Skeletal muscle satellite cell (primary cell): ENCODE measurements around the gene KLK1. TPM values are rescaled to one million over a fixed set of nuclear protein-coding genes. Genes with fewer than 3 reads are reported as not detected.

Experiments
- H3K27me3 ChIP-seq: 2 replicates; pipeline ENCODE4 v1.7.0; 2013; ENCODE audit warnings: low read length; ENCODE audit not compliant: control insufficient read depth, insufficient read depth
- H3K36me3 ChIP-seq: 2 replicates; pipeline ENCODE4 v1.7.0; 2013; ENCODE audit warnings: mild to moderate bottlenecking, control low read depth, low read length; ENCODE audit not compliant: insufficient read depth
- H3K4me1 ChIP-seq: 2 replicates; pipeline ENCODE4 v1.7.0; 2013; ENCODE audit warnings: low read length; ENCODE audit not compliant: control insufficient read depth, insufficient read depth
- H3K4me2 ChIP-seq: 2 replicates; pipeline ENCODE4 v1.7.0; 2013; ENCODE audit warnings: mild to moderate bottlenecking, low read length
- H3K4me3 ChIP-seq: 2 replicates; pipeline ENCODE4 v1.7.0; 2013; ENCODE audit warnings: low read length
- H3K9ac ChIP-seq: 2 replicates; pipeline ENCODE4 v1.7.0; 2013; ENCODE audit warnings: mild to moderate bottlenecking, low read depth, low read length, moderate library complexity
- H3K9me3 ChIP-seq: replicated peaks from 2 replicates; pipeline ENCODE4 v1.7.0; 2013; ENCODE audit warnings: mild to moderate bottlenecking, control low read depth, low read length
- total RNA-seq: library from RNA; depleted of rRNA; stranded (reverse); fragments of >200 nt; gene quantifications from 2 replicates; pipeline ENCODE4 v1.2.3, GENCODE V29; 2012; rRNA removed

KLK1 gene
- total RNA-seq = 0.51 TPM in 1 of 2 replicates, not detected in the other

GRCh38 chr19:50823389-50824042 is at the start of gene KLK1:
Gene KLK1, minus strand, starts transcription at chr19:50823787. Its CDS starts 39 bp downstream, at chr19:50823748.
- Histone ChIP-seq H3K9me3 (no peaks in the 10 kb centered on the region), H3K36me3 (no peaks in the 10 kb centered on the region), H3K4me1 (no peaks in the 10 kb centered on the region), H3K4me2 (no peak within 1 kb of the TSS), H3K4me3 (no peak within 1 kb of the TSS), H3K27me3 (peaks cover 33% of the 10 kb centered on the region), H3K9ac (no peak within 1 kb of the TSS)

GRCh38 chr19:50873056-50873455 is 49.5 kb upstream of the KLK1 start, which contains the start of gene KLK2:
Gene KLK2, plus strand, starts transcription at chr19:50873439. Its CDS starts 35 bp downstream, at chr19:50873474.
- no peaks in the 10 kb centered on the region for H3K27me3 ChIP-seq
- H3K9me3 ChIP-seq = no peaks in the 10 kb centered on the region
- H3K9ac ChIP-seq = no peak within 1 kb of the TSS
- H3K4me1 ChIP-seq = no peaks in the 10 kb centered on the region
- no peak within 1 kb of the TSS for H3K4me3 ChIP-seq
- H3K36me3 ChIP-seq = no peaks in the 10 kb centered on the region
- H3K4me2 ChIP-seq = no peak within 1 kb of the TSS

GRCh38 chr19:50870417-50871089 is 47.0 kb upstream of the KLK1 start:
- H3K4me3 ChIP-seq = no peak overlapping the region
- no peaks in the 10 kb centered on the region for H3K4me1 ChIP-seq
- no peaks in the 10 kb centered on the region for H3K36me3 ChIP-seq
- H3K4me2 ChIP-seq = no peak overlapping the region
- no peaks in the 10 kb centered on the region for H3K9me3 ChIP-seq
- H3K9ac ChIP-seq = no peak overlapping the region
- H3K27me3 ChIP-seq = no peaks in the 10 kb centered on the region

DNA sequence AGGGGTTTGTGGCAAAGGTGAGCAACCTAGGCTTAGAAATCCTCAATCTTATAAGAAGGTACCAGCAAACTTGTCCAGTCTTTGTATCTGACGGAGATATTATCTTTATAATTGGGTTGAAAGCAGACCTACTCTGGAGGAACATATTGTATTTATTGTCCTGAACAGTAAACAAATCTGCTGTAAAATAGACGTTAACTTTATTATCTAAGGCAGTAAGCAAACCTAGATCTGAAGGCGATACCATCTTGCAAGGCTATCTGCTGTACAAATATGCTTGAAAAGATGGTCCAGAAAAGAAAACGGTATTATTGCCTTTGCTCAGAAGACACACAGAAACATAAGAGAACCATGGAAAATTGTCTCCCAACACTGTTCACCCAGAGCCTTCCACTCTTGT is 45.9 kb upstream of the KLK1 start:
- no peak overlapping the region for H3K4me3 ChIP-seq
- H3K9me3 ChIP-seq = no peaks in the 10 kb centered on the region
- H3K4me1 ChIP-seq = no peaks in the 10 kb centered on the region
- H3K9ac ChIP-seq = no peak overlapping the region
- no peaks in the 10 kb centered on the region for H3K27me3 ChIP-seq
- H3K4me2 ChIP-seq = no peak overlapping the region
- H3K36me3 ChIP-seq = no peaks in the 10 kb centered on the region

DNA sequence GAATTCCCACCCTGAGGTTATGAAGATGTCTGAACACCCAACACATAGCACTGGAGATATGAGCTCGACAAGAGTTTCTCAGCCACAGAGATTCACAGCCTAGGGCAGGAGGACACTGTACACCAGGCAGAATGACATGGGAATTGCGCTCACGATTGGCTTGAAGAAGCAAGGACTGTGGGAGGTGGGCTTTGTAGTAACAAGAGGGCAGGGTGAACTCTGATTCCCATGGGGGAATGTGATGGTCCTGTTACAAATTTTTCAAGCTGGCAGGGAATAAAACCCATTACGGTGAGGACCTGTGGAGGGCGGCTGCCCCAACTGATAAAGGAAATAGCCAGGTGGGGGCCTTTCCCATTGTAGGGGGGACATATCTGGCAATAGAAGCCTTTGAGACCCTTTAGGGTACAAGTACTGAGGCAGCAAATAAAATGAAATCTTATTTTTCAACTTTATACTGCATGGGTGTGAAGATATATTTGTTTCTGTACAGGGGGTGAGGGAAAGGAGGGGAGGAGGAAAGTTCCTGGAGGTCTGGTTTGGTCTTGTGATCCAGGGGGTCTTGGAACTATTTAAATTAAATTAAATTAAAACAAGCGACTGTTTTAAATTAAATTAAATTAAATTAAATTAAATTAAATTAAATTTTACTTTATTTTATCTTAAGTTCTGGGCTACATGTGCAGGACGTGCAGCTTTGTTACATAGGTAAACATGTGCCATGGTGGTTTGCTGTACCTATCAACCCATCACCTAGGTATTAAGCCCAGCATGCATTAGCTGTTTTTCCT is 38.1 kb upstream of the KLK1 start:
- Histone ChIP-seq H3K4me1 (no peaks in the 10 kb centered on the region), H3K36me3 (no peaks in the 10 kb centered on the region), H3K9me3 (no peaks in the 10 kb centered on the region), H3K4me3 (no peak overlapping the region), H3K27me3 (no peaks in the 10 kb centered on the region), H3K4me2 (no peak overlapping the region), H3K9ac (no peak overlapping the region)

- Histone ChIP-seq H3K27me3 (no peaks in the 10 kb centered on the region), H3K36me3 (no peaks in the 10 kb centered on the region), H3K9me3 (no peaks in the 10 kb centered on the region), H3K9ac (no peak overlapping the region), H3K4me2 (no peak overlapping the region), H3K4me1 (no peaks in the 10 kb centered on the region), H3K4me3 (no peak overlapping the region)
Measured at GRCh38 chr19:50861010-50861409, 37.4 kb upstream of the KLK1 start.

GRCh38 chr19:50859849-50860248 is 36.3 kb upstream of the KLK1 start:
- no peak overlapping the region for H3K4me2 ChIP-seq
- H3K9ac ChIP-seq = no peak overlapping the region
- no peaks in the 10 kb centered on the region for H3K27me3 ChIP-seq
- no peaks in the 10 kb centered on the region for H3K9me3 ChIP-seq
- no peaks in the 10 kb centered on the region for H3K4me1 ChIP-seq
- H3K4me3 ChIP-seq = no peak overlapping the region
- no peaks in the 10 kb centered on the region for H3K36me3 ChIP-seq

GRCh38 chr19:50858886-50859285 is 35.3 kb upstream of the KLK1 start:
- no peak overlapping the region for H3K9ac ChIP-seq
- no peak overlapping the region for H3K4me3 ChIP-seq
- no peaks in the 10 kb centered on the region for H3K9me3 ChIP-seq

DNA sequence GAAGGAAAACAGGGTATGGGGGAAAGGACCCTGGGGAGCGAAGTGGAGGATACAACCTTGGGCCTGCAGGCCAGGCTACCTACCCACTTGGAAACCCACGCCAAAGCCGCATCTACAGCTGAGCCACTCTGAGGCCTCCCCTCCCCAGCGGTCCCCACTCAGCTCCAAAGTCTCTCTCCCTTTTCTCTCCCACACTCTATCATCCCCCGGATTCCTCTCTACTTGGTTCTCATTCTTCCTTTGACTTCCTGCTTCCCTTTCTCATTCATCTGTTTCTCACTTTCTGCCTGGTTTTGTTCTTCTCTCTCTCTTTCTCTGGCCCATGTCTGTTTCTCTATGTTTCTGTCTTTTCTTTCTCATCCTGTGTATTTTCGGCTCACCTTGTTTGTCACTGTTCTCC is 33.8 kb upstream of the KLK1 start:
- Histone ChIP-seq H3K9me3 (no peaks in the 10 kb centered on the region), H3K4me2 (no peak overlapping the region), H3K9ac (no peak overlapping the region), H3K4me1 (no peaks in the 10 kb centered on the region), H3K4me3 (no peak overlapping the region), H3K36me3 (no peaks in the 10 kb centered on the region), H3K27me3 (no peaks in the 10 kb centered on the region)

More at GRCh38 chr19:50858886-50859285, 35.3 kb upstream of the KLK1 start:
- H3K36me3 ChIP-seq = no peaks in the 10 kb centered on the region
- H3K4me2 ChIP-seq = no peak overlapping the region
- H3K4me1 ChIP-seq = no peaks in the 10 kb centered on the region
- no peaks in the 10 kb centered on the region for H3K27me3 ChIP-seq

DNA sequence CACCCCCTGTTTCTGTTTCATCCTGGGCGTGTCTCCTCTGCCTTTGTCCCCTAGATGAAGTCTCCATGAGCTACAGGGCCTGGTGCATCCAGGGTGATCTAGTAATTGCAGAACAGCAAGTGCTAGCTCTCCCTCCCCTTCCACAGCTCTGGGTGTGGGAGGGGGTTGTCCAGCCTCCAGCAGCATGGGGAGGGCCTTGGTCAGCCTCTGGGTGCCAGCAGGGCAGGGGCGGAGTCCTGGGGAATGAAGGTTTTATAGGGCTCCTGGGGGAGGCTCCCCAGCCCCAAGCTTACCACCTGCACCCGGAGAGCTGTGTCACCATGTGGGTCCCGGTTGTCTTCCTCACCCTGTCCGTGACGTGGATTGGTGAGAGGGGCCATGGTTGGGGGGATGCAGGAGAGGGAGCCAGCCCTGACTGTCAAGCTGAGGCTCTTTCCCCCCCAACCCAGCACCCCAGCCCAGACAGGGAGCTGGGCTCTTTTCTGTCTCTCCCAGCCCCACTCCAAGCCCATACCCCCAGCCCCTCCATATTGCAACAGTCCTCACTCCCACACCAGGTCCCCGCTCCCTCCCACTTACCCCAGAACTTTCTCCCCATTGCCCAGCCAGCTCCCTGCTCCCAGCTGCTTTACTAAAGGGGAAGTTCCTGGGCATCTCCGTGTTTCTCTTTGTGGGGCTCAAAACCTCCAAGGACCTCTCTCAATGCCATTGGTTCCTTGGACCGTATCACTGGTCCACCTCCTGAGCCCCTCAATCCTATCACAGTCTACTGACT is 31.2 kb upstream of the KLK1 start, which contains the start of gene KLK3:
Gene KLK3, plus strand, starts transcription at position 280 of the 775 bp plus-strand sequence. Its CDS starts 41 bp downstream, at position 321.
- no peaks in the 10 kb centered on the region for H3K9me3 ChIP-seq
- H3K36me3 ChIP-seq = no peaks in the 10 kb centered on the region
- no peak within 1 kb of the TSS for H3K9ac ChIP-seq
- no peaks in the 10 kb centered on the region for H3K27me3 ChIP-seq
- no peak within 1 kb of the TSS for H3K4me2 ChIP-seq
- no peaks in the 10 kb centered on the region for H3K4me1 ChIP-seq
- no peak within 1 kb of the TSS for H3K4me3 ChIP-seq

GRCh38 chr19:50851620-50852019 is 28.0 kb upstream of the KLK1 start:
- Histone ChIP-seq H3K36me3 (no peaks in the 10 kb centered on the region), H3K4me2 (no peak overlapping the region), H3K27me3 (no peaks in the 10 kb centered on the region), H3K4me3 (no peak overlapping the region), H3K9ac (no peak overlapping the region), H3K9me3 (no peaks in the 10 kb centered on the region), H3K4me1 (no peaks in the 10 kb centered on the region)
